ENCODE measurements around the gene TRIM66. TPM values are rescaled to one million over a fixed set of nuclear protein-coding genes. Genes with fewer than 3 reads are reported as not detected.

TRIM66 gene
- total RNA-seq, 1 donor from 2014 or later, result 3.9 TPM

DNA sequence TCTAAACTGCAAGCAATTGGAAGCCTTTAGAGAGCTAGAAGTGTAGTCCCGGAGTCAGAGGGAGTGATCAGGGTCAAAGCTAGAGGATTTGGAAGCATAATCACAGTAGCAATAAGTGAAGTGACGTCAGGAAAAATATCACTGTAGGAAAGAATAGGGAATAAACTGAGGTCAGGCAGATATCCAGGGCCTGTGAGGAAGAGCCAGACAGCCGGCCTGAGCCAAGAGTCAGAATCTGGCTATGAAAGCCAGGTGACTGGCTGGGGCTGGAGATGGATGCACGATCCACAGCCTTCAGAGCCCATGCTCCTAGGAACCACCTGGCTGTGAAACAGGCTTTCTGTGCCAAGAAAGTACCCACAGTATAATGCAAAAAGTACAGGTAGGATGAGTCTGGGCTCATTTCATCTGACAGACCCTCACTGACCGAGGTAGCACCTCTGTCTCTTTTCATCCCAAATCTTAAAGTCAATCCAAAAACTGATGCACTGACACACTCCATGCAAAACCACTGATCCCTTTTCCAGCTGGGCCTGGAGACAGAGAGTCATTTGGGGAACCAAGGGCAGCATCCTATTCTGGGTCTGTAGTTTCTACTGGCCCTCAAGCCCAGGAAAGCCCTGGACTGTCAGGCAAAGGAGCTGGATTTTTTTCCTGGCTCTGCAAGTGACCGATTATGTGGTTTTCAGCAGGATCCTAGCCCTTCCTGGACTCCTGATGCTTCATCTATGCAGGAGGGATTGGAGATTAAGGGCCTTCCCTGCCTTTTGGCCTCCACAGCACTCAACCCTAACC is 21.3 kb downstream of the TRIM66 start:
- DNase-seq (ENCODE audit: low spot score in 2 of 2), result no peak
- Histone ChIP-seq H3K27ac (no peak overlapping the region), H3K4me3 (no peak overlapping the region), H3K4me1 (no peaks in the 10 kb centered on the region), H3K9me3 (no peaks in the 10 kb centered on the region), H3K27me3 (no peaks in the 10 kb centered on the region), H3K36me3 (no peaks in the 10 kb centered on the region)
- intact Hi-C loops (cut with DNase I), result no loop called here
- TF ChIP-seq, protein P1, sequence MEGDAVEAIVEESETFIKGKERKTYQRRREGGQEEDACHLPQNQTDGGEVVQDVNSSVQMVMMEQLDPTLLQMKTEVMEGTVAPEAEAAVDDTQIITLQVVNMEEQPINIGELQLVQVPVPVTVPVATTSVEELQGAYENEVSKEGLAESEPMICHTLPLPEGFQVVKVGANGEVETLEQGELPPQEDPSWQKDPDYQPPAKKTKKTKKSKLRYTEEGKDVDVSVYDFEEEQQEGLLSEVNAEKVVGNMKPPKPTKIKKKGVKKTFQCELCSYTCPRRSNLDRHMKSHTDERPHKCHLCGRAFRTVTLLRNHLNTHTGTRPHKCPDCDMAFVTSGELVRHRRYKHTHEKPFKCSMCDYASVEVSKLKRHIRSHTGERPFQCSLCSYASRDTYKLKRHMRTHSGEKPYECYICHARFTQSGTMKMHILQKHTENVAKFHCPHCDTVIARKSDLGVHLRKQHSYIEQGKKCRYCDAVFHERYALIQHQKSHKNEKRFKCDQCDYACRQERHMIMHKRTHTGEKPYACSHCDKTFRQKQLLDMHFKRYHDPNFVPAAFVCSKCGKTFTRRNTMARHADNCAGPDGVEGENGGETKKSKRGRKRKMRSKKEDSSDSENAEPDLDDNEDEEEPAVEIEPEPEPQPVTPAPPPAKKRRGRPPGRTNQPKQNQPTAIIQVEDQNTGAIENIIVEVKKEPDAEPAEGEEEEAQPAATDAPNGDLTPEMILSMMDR (IDR thresholded peaks at IDR 0.05), result no peak

GRCh38 chr11:8658321-8659057 is 24.0 kb downstream of the TRIM66 start:
- Histone ChIP-seq H3K4me3 (no peak overlapping the region), H3K27ac (no peak overlapping the region), H3K36me3 (no peaks in the 10 kb centered on the region), H3K9me3 (no peaks in the 10 kb centered on the region), H3K27me3 (no peaks in the 10 kb centered on the region), H3K4me1 (no peaks in the 10 kb centered on the region)
- TF ChIP-seq, protein P1 (IDR thresholded peaks at IDR 0.05), result no peak
- intact Hi-C loops (cut with DNase I), result no loop called here
- no peak for DNase-seq (ENCODE audit: low spot score in 2 of 2)

GRCh38 chr11:8656291-8656690 is 26.2 kb downstream of the TRIM66 start:
- H3K27ac ChIP-seq, result no peak overlapping the region
- TF ChIP-seq, protein P1 (IDR thresholded peaks at IDR 0.05), result no peak
- H3K4me1 ChIP-seq, result no peaks in the 10 kb centered on the region
- H3K27me3 ChIP-seq, result no peaks in the 10 kb centered on the region
- DNase-seq (ENCODE audit: low spot score in 2 of 2), result no peak
- no peaks in the 10 kb centered on the region for H3K9me3 ChIP-seq
- intact Hi-C loops (cut with DNase I), result no loop called here
- H3K4me3 ChIP-seq, result no peak overlapping the region
- no peaks in the 10 kb centered on the region for H3K36me3 ChIP-seq

DNA sequence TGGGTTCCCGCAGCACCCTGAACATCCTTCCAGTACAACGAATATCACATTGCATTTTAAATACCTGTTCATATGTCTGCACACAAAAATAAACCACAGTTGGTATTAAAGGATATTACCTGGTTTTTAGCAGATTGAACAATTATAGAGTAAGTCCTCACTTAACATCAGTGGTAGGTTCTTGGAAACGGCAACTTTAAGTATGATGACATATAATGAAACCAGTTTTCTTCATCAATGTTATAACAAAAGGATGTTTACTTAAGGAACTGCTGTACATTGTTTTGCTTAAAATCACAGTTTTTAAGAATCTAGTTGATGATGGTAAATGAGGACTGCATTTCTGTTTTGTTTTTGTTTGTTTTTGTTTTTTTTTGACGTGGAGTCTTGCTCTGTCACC is 28.0 kb downstream of the TRIM66 start:
- TF ChIP-seq, protein P1 (IDR thresholded peaks at IDR 0.05), result no peak
- intact Hi-C loops (cut with DNase I), result no loop called here
- no peaks in the 10 kb centered on the region for H3K4me1 ChIP-seq

GRCh38 chr11:8652140-8652539 is 30.3 kb downstream of the TRIM66 start:
- Histone ChIP-seq H3K4me1 (no peaks in the 10 kb centered on the region), H3K27me3 (no peaks in the 10 kb centered on the region), H3K9me3 (no peaks in the 10 kb centered on the region), H3K4me3 (no peak overlapping the region), H3K27ac (no peak overlapping the region), H3K36me3 (peaks cover 5 to 34% of the 10 kb centered on the region in 2 donors)
- intact Hi-C loops (cut with DNase I), result no loop called here
- DNase-seq (ENCODE audit: low spot score in 2 of 2), result no peak
- TF ChIP-seq, protein P1 (IDR thresholded peaks at IDR 0.05), result no peak

More for the DNA sequence above, 28.0 kb downstream of the TRIM66 start:
- Histone ChIP-seq H3K27ac (no peak overlapping the region), H3K4me3 (no peak overlapping the region), H3K36me3 (peaks cover 5 to 10% of the 10 kb centered on the region in 2 donors), H3K9me3 (no peaks in the 10 kb centered on the region), H3K27me3 (no peaks in the 10 kb centered on the region)
- no peak for DNase-seq (ENCODE audit: low spot score in 2 of 2)
